Stimulated activated CD4-positive, alpha-beta T cell treated with anti-CD3 and anti-CD28 coated beads, TNF-alpha, amount 100 ng/mL, for 48 hours (primary cell): Measurements from ENCODE around the gene ADCY9.

Experiments used
- DNase-seq, 3 donors: peaks; one replicate each; pipeline ENCODE4 v3.0.0-alpha.2; 2020; ENCODE audit warnings: low read depth in 3 of 3

Gene ADCY9

GRCh38 chr16:3912897-3913296, 203.3 kb downstream of the ADCY9 start:
- no peak for DNase-seq
